ENCODE data around the gene NFIA.

The NFIA gene

DNA sequence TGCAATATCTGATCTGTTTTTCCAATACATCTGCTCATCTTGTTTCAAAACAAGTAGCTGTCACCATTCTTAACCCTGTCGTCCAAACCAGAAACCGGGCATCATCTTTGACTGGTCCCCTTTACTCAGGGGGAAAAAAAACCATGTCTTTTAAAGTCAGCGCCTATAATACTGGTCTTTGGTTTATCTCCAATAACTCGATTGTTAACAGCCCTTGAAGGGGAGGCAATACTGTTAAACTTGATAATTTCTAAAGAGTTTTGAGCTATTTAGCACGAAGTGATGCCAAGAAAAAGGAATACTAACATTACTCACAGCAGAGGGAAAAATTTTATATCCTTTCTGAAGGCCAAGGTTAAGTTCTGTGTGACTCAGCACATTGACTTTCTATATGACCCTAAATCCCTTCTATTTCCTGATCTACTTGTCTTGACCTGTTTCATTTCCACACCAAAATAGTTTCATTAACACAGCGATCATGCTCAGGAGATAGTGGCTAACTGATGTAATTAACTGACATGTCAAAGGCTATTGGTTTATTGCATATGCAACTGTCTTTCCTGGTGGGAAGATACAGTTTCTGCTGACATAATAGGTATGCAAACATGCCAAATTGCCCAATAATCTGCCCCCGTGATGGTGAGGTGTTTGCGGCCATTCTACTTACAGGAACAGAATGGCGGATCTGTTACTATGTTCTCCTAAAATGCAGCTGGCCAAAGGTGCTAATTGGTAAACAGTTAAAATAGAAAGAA is 59.1 kb downstream of the NFIA start (continued):
- TF ChIP-seq TSHZ1 (tag by site-specific recombination; IDR thresholded peaks at IDR 0.05; ENCODE audit: borderline replicate concordance) (peak; percentile 99), ZNF366 (tag by site-specific recombination; conservative IDR thresholded peaks at IDR 0.05) (peak; percentile 100), ZSCAN16 (tag by site-specific recombination; IDR thresholded peaks at IDR 0.05) (no peak), ZNF664 (tag by site-specific recombination; IDR thresholded peaks at IDR 0.05) (peak; percentile 81), ZNF184 (tag by site-specific recombination; IDR thresholded peaks at IDR 0.05) (peak; percentile 64; the same call in 1 of the 2 replicates), OVOL3 (tag by site-specific recombination; IDR thresholded peaks at IDR 0.05) (peak; percentile 89), ZNF518A (tag by site-specific recombination; conservative IDR thresholded peaks at IDR 0.05; ENCODE audit: low read depth) (peak; percentile 48), ZNF501 (tag by site-specific recombination; IDR thresholded peaks at IDR 0.05) (peak; percentile 62; the same call in 1 of the 2 replicates), ZBTB7A (tag by site-specific recombination; IDR thresholded peaks at IDR 0.05; ENCODE audit: low read depth) (no peak), ZNF707 (tag by site-specific recombination; IDR thresholded peaks at IDR 0.05) (no peak), ZNF843 (tag by site-specific recombination; IDR thresholded peaks at IDR 0.05) (peak; percentile 98), ZNF629 (tag by site-specific recombination; IDR thresholded peaks at IDR 0.05) (peak; percentile 97), ZIC2 (tag by site-specific recombination; IDR thresholded peaks at IDR 0.05) (peak; percentile 65), ZFHX2 (tag by site-specific recombination; conservative IDR thresholded peaks at IDR 0.05) (0 out of 2 replicates have a peak, but pooled peaks have one; percentile 16), ZNF48 (tag by site-specific recombination; IDR thresholded peaks at IDR 0.05) (no peak), ZFP69B (tag by site-specific recombination; IDR thresholded peaks at IDR 0.05) (peak; percentile 79), ZNF391 (tag by site-specific recombination; IDR thresholded peaks at IDR 0.05; ENCODE audit: borderline replicate concordance, low read depth) (peak; percentile 71; the same call in 1 of the 2 replicates), ZBTB8A (tag by site-specific recombination; IDR thresholded peaks at IDR 0.05) (peak; percentile 75), ZNF394 (tag by site-specific recombination; IDR thresholded peaks at IDR 0.05; ENCODE audit: borderline replicate concordance) (peak; percentile 89), ZNF140 (tag by site-specific recombination; IDR thresholded peaks at IDR 0.05) (no peak), YY2 (tag by site-specific recombination; IDR thresholded peaks at IDR 0.05) (peak; percentile 73)
- TF ChIP-seq, protein P1, sequence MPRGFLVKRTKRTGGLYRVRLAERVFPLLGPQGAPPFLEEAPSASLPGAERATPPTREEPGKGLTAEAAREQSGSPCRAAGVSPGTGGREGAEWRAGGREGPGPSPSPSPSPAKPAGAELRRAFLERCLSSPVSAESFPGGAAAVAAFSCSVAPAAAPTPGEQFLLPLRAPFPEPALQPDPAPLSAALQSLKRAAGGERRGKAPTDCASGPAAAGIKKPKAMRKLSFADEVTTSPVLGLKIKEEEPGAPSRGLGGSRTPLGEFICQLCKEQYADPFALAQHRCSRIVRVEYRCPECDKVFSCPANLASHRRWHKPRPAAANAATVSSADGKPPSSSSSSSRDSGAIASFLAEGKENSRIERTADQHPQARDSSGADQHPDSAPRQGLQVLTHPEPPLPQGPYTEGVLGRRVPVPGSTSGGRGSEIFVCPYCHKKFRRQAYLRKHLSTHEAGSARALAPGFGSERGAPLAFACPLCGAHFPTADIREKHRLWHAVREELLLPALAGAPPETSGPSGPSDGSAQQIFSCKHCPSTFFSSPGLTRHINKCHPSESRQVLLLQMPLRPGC (tag by site-specific recombination; IDR thresholded peaks at IDR 0.05), result peak; percentile 92
- TF ChIP-seq, protein P2, sequence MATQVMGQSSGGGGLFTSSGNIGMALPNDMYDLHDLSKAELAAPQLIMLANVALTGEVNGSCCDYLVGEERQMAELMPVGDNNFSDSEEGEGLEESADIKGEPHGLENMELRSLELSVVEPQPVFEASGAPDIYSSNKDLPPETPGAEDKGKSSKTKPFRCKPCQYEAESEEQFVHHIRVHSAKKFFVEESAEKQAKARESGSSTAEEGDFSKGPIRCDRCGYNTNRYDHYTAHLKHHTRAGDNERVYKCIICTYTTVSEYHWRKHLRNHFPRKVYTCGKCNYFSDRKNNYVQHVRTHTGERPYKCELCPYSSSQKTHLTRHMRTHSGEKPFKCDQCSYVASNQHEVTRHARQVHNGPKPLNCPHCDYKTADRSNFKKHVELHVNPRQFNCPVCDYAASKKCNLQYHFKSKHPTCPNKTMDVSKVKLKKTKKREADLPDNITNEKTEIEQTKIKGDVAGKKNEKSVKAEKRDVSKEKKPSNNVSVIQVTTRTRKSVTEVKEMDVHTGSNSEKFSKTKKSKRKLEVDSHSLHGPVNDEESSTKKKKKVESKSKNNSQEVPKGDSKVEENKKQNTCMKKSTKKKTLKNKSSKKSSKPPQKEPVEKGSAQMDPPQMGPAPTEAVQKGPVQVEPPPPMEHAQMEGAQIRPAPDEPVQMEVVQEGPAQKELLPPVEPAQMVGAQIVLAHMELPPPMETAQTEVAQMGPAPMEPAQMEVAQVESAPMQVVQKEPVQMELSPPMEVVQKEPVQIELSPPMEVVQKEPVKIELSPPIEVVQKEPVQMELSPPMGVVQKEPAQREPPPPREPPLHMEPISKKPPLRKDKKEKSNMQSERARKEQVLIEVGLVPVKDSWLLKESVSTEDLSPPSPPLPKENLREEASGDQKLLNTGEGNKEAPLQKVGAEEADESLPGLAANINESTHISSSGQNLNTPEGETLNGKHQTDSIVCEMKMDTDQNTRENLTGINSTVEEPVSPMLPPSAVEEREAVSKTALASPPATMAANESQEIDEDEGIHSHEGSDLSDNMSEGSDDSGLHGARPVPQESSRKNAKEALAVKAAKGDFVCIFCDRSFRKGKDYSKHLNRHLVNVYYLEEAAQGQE (tag by site-specific recombination; IDR thresholded peaks at IDR 0.05), result peak; percentile 26; the same call in 1 of the 2 replicates
- TF ChIP-seq, protein P3, sequence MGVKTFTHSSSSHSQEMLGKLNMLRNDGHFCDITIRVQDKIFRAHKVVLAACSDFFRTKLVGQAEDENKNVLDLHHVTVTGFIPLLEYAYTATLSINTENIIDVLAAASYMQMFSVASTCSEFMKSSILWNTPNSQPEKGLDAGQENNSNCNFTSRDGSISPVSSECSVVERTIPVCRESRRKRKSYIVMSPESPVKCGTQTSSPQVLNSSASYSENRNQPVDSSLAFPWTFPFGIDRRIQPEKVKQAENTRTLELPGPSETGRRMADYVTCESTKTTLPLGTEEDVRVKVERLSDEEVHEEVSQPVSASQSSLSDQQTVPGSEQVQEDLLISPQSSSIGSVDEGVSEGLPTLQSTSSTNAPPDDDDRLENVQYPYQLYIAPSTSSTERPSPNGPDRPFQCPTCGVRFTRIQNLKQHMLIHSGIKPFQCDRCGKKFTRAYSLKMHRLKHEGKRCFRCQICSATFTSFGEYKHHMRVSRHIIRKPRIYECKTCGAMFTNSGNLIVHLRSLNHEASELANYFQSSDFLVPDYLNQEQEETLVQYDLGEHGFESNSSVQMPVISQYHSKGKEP (tag by site-specific recombination; IDR thresholded peaks at IDR 0.05), result peak; percentile 95

Measured in HEK293 (cell line).